Hematopoietic multipotent progenitor cell treated with erythropoietin and hydrocortisone succinate and interleukin-3 and kit ligand, for 17 days (in vitro differentiated cells): Measurements from ENCODE around the gene OR56B4.
"Not testable (repeated sequence)": the region's sequence is repeated elsewhere in the genome, so short reads cannot be mapped to it uniquely, and the experiment has no call there.

Source experiments
- DNase-seq: peaks from one replicate; pipeline ENCODE4 v3.0.0-alpha.2; 2015; ENCODE audit warnings: low spot score

Gene OR56B4

GRCh38 chr11:6107384-6107783 lies at the start of gene OR56B4:
TSS of gene OR56B4 (plus strand) at chr11:6107684. CDS start at chr11:6107779, 95 bp downstream.
- DNase-seq: not testable (repeated sequence)

DNA sequence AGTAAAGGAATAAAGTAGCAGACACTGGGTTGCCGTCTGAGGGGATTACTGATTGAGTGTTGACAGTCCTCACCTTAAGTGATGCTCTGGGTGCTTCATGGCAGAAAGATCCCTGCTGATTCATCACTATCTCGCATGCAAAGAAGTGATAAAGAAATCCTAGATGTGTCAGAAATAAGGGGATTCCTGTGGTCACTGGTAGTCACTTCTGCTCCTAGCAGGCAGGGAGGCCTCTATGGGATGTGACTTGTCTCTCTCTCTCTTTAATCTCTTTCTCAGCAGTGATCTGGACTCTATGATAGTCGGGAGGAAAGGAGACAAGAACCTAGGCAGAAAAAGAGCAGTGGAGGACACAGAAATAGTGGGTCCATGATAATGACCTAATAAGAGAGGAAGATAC lies 46.0 kb upstream of the OR56B4 start:
- DNase-seq: no peak

- DNase-seq: no peak
These were observed 44.7 kb upstream of the OR56B4 start for GRCh38 chr11:6062691-6063358.

DNA sequence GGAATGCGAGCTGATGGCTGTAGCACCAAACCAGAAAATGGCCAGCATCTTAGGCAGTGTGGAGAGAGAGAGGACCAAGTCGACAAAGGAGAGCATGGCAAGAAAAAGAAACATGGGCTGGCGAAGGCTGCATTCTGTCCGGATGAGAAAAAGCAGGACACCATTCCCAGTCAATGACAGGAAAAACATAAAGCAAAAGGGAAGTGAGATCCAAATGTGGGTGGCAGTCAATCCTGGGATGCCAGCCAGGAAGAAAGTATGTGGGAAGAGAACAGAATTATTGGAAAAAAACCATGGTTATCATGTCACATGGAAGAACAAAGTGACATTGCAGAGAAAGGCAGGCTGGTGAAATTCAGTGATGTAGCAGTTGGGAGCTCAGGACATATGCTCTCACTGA lies 40.0 kb upstream of the OR56B4 start:
- no peak for DNase-seq

GRCh38 chr11:6076443-6076842 lies 31.0 kb upstream of the OR56B4 start:
- DNase-seq: not testable (repeated sequence)

DNA sequence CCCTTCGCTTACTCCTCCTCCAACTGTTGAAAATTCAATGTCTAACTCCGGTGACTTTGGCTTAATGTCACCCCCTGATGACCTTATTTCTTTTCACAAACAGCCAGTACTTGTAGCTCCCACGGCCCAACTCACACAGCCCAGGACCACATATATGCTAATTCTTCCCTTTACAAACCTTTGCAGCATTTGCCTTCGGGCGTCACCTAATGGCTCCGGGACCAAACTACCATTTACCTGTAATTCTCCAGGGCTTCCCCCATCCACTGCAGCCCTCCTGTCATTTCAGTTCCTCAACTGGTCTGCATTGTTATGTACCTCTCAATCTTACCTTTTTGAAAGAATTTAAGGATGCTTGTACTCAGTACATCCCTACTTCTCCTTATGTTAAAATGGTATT lies 29.8 kb upstream of the OR56B4 start:
- DNase-seq: no peak

- DNase-seq: no peak
These were observed 28.0 kb upstream of the OR56B4 start for GRCh38 chr11:6079463-6079862.

- no peak for DNase-seq
These were observed 24.4 kb upstream of the OR56B4 start for GRCh38 chr11:6083129-6083528.

DNA sequence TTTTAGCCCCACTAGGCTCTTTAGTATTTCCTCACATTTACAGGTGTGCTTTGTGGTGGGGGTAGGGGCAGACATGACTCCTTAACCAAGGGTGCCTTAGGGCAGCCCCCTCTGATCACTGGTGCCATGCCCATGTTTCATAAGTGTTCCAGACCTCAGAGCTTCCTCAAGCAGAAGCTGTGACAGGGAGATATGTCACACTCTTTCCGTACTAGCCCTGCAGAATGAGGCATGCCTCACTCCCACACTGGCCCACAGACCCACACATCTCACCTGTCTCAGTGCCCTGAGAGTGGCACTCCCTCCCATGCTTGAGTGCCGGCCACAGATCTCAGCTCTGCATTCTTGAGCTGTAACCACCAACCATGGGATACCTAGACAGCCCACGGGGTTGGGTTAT lies 22.9 kb upstream of the OR56B4 start:
- DNase-seq: no peak

- DNase-seq: no peak
These were observed 13.3 kb upstream of the OR56B4 start for GRCh38 chr11:6094186-6094585.

DNA sequence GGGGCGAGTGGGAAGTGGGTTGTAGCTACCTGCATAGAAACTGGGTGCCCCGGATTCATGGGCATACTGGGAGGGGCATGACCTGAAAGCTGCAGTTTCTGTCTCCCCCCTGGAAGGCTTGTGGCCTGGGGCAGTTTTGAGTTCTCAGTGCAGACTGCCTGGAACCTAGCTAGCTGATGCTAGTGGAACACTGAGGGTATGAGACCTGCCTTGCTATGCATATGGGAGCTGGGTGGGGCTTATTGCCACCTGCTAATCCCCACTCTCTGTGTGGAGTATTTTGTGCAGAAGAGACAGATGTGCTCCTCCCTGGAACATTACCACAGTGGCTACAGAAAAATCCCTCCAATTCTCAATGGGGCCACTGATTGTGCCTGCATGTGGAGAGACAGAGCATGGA lies 11.7 kb upstream of the OR56B4 start:
- DNase-seq: no peak

DNA sequence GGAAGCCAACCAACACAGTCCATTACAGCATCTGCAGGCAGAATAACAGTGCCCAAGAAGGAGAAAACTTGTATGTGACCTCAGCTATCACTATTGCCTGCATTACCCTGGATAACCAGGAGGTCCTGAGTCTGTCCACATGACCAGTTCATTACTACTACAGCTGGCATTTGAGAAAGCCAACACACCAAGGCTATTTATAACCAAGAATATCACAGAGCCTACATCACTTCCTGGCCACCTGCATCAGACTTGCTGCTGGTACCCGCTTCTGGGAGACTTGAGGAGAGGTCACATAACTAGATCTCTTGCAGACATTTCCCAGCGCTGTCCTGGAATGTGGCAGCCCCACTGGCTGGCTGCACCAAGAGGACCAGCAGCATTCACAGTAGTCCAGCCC lies 11.1 kb upstream of the OR56B4 start:
- DNase-seq: no peak

GRCh38 chr11:6099577-6099976 lies 7.9 kb upstream of the OR56B4 start:
- DNase-seq: no peak

DNA sequence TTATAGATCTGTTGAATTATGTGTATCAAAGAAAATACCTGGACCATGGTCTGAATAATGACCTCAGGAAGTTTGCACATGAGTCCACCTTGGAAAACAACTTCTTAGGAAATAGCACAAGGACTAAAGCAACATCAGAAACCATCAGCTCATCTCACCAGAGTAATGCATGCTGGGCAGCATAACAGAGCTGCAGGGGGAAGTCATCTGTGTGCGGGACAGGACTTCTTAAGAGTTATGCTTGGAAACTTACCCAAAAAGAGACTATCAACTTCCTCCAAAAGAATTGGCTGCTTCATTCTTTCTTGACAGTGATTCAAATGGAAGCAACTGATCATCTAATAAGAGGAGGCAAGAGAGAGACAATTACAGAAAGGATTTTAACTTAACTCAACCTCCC lies 2.5 kb downstream of the OR56B4 start:
- no peak for DNase-seq

GRCh38 chr11:6111673-6112072 lies 4.2 kb downstream of the OR56B4 start:
- DNase-seq: no peak

GRCh38 chr11:6116638-6117037 lies 9.2 kb downstream of the OR56B4 start:
- no peak for DNase-seq

- no peak for DNase-seq
These were observed 16.8 kb downstream of the OR56B4 start for GRCh38 chr11:6124245-6124644.

DNA sequence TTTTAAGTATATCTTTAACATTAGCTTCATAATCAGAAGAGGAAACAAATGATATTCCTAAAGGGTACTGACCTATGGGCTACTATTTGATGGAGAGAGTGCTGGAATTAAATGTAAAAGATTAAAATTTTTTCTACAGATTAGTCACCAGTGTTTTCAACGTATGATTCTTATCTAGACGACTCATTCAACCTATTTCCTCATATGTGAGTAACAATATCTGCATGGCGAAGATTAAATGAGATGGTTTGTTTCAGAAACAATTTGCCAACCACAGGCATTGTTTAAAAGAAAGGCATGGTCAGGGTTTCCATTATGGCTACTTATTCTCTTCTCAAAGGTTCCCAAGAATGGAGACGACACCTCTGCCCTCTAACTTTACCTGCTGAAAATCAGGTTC lies 20.4 kb downstream of the OR56B4 start:
- DNase-seq: no peak

- no peak for DNase-seq
These were observed 21.5 kb downstream of the OR56B4 start for GRCh38 chr11:6129011-6129410.

- no peak for DNase-seq
These were observed 22.2 kb downstream of the OR56B4 start for GRCh38 chr11:6129635-6130034.

DNA sequence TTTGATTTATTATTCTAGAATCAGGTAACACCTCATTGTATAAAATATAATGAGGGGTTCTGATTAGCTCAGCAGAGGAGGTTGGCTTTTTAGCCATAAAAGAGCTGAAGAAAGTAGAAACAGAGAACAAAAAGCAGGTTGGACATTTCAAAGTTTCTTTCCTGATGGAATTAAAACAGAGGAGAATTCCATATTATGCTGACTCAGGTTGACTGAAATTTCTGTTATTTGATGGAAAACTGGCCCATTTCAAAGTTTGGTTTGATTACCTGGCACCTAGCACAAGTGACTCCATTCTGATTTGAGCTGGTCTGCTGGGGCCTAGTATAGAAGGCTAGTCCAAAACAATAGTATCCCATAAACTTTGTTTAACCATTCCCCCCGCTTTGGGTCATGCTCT lies 24.9 kb downstream of the OR56B4 start:
- no peak for DNase-seq

DNA sequence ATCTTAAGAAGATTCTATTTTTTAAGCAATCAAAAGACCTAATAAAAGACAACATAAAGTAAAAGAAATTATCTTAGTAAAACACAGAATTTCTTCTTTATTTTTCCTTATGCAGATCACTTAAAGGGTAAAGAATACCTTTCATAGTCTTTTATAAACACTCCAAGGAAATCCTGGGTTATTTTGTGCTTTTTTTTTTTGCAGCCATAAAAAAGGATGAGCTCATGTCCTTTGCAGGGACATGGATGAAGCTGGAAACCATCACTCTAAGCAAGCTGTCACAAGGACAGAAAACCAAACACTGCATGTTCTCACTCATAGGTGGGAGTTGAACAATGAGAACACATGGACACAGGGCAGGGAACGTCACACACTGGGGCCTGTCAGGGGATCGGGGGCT lies 28.5 kb downstream of the OR56B4 start:
- not testable (repeated sequence) for DNase-seq

DNA sequence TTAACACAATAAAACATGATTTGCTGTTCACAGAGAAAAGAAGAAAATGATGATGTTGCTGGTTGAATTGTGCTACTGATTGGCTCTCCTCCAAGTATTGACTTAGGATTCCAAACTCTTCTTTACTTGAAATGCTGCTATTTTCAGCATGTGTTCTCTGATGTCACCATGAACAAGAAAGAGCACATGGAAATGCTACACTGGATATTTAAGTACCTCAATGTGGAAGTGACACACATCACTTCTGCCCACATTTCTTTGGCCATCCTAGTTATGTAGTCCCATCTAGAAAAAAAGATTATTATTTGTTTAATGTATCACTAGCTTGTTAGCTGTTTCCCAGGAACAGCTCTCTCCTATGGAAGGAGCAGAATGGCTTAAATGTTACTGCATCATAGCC lies 35.5 kb downstream of the OR56B4 start:
- no peak for DNase-seq

GRCh38 chr11:6143737-6144136 lies 36.3 kb downstream of the OR56B4 start:
- DNase-seq: not testable (repeated sequence)

DNA sequence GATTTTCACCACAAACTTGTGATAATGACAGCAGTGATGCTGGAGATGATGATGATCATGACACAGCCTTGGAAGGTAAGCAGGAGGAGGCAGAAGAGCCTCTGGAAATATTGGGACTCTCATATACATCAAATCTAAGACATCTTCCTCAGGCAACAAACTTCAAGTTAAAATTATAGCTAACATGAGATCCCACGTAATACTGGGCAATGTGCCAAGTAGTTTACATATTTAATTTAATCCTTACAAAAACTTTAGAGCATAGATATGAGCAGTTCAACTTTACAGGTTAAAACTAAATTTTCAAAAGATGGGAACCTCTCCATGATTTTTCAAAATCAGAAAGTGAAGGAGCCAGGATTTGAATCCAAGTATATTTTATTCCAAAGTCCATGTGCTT lies 43.6 kb downstream of the OR56B4 start:
- no peak for DNase-seq
